HG02798 (cell line): Measurements from ENCODE around the gene LRRC1.

Experiments used
- ATAC-seq: cut with Tn5 transposase; IDR thresholded peaks from one replicate; pipeline ENCODE4 v1.9.1; 2021; ENCODE audit warnings: mild to moderate bottlenecking; ENCODE audit not compliant: unreplicated experiment, poor library complexity

Gene LRRC1

DNA sequence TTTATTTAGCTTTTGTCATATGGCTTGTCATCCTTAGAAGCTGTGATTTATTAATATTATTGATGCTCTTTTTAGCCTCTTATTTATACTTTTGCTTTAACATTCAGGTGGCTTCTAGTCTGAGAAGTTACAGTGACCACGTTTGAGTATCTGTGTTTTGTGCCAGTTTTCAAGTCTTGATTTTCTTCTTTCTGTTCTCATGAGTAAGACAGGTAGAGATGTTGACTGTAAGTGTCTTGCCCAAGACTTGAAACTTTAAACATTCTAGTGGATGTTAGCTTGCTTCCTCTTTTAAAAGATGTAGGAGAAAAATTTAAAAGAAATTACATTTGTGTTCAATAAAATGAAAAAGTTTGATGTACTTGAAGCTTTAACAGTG is 122.6 kb downstream of the LRRC1 start:
- ATAC-seq = peak; percentile 62

DNA sequence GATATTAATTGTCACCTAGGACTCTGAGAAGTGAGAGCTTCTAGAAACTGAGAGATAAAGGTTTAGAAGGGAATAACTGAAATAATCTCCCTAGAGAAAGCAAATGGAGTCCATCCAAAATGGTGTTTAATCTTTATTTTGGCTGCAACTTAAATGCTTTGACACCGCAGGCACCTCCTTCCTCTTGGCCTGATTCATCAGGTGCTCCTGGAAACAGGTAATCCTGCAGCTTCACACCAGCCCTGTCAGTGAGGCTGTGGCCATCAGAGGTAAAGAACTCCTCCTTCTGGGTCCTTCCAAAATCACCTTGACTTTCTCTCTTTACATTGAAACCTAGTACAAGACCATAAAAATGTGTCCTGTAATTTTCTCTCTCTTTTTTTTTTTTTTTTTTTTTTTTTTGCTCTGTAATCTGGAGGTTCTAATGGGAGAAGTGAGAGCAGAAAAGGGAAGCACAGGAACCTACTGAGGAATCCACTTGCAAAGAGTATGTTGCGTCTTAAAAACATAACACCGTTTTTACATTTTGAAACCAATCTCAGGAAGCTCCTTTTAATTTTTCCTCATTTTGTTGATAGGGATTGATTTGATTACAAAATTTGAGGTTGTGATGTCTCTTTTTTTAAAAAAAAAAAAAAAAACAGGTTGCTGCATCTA is 124.2 kb downstream of the LRRC1 start:
- ATAC-seq = no peak

- ATAC-seq = no peak
Observed at GRCh38 chr6:53919881-53920360, 125.1 kb downstream of the LRRC1 start.

GRCh38 chr6:53920881-53921280 is 126.1 kb downstream of the LRRC1 start:
- no peak for ATAC-seq

GRCh38 chr6:53921639-53922038 is 126.8 kb downstream of the LRRC1 start:
- ATAC-seq = no peak

DNA sequence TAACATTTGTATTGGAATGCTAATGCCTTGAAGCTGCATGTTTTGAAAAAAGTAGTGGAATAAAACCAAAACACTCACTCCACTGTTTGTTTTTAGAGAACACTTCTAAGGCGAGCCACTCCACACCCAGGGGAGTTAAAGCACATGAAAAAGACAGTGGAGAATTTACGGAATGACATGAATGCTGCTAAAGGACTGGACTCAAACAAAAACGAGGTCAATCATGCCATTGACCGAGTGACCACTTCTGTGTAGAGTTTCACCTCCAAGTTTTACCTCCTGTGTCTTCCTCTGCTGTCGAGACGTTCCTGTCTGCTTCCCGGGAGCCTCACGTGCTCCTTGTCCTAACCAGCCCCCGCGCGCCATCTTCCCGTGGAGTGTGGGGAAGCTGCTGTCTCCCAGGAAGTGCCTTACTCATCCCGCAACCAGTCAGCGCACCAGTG is 127.8 kb downstream of the LRRC1 start:
- ATAC-seq = no peak

DNA sequence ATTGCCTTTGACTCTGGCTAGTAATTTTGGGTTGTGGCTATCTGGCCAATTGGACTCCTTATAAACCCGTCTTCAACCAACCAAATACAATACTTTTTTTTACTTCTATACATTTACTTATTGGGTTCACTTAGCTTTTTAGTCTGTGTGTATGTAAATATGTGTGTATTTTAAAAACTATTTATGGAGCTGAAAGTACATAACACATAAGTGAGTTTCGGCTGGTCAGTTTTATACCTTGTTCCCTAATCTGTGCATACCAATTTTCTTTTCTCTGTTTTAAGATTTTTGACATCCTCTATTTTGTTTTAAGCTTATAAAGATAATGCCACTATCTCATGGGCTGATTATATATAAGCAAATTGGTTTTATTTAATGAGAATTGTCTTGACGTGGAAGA is 129.5 kb downstream of the LRRC1 start:
- peak; percentile 72 for ATAC-seq

- no peak for ATAC-seq
Observed at GRCh38 chr6:53924821-53925422, 130.1 kb downstream of the LRRC1 start.

GRCh38 chr6:53925891-53926290 is 131.1 kb downstream of the LRRC1 start:
- ATAC-seq = no peak

DNA sequence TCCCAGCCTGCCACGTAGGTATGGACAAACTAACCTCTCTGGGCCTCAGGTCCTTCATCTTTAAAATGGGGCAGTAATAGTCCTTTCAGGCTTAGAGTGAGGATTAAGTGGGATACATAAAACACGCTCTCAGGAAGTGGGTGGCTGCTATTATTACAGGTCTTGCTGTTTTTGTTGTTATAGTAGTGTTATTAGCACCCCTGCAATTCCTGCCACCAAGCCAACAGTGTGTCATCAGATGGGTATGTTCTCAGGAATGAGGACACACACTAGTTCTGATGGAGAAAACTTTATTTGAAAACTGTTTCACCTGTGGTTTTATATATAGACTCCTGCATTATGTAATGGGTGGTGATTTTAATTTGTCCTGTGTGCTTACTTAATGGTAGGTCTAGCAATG is 131.7 kb downstream of the LRRC1 start:
- ATAC-seq = no peak

GRCh38 chr6:53928641-53929040 is 133.8 kb downstream of the LRRC1 start:
- ATAC-seq = no peak

GRCh38 chr6:53929041-53929820 is 134.4 kb downstream of the LRRC1 start:
- no peak for ATAC-seq

- no peak for ATAC-seq
Observed at GRCh38 chr6:53929821-53930120, 135.0 kb downstream of the LRRC1 start.

DNA sequence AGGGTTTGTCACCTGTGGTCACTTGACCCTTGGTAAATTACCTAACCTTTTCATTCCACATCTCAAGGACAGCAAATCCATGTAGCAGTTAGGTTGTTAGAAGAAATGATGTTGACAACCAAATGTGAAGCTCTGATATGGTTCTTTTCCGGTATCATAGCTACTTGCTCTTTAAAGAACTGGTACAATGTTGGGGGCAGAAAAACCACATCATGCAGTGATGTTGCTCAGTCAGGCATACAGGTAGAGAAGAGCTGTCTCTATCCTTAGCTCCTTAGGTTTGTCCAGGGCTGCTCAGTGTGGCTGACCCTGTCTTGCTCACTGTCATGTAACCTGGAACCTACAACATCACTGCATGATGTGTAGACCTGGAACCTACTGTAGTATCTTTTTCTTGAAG is 135.5 kb downstream of the LRRC1 start:
- ATAC-seq = no peak

- ATAC-seq = no peak
Observed at GRCh38 chr6:53931086-53931485, 136.3 kb downstream of the LRRC1 start.

GRCh38 chr6:53932516-53932915 is 137.7 kb downstream of the LRRC1 start:
- no peak for ATAC-seq

DNA sequence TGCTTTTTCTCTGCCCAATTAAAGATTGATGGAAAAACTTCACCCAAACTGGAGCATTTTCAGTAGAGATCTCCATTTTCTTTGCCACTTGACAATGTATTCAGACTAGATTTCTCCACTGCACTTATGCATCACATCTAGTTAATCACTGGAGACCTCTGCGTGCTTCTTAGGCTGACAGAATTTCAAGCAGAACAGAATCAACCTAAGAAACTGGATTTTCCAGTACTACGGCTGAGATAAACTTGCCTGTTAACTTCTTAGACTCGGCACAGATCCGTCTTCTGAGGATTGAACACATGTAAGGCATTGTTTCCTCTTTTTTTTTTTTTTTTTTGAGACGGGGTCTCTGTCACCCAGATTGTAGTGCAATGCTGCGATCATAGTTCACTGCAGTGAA is 139.2 kb downstream of the LRRC1 start:
- no peak for ATAC-seq

DNA sequence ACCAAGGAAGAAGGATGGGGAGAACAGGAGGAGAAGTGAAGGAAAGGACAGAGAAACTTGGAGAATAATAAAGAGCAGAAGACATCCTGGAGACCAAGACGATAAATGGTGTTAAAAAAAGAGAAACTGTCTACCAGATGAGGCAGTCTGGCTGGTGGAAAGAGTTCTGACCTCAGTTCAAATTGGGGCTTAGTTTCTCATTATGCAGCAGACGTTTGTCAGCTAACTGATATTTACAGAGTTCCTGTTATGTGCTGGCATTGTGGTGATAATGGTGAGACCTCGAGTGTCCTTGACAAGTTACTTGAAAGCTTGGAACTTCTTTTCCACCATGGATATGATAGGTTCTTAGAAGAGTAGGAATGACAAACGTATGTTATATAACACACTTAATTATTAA is 142.7 kb downstream of the LRRC1 start:
- ATAC-seq = no peak

DNA sequence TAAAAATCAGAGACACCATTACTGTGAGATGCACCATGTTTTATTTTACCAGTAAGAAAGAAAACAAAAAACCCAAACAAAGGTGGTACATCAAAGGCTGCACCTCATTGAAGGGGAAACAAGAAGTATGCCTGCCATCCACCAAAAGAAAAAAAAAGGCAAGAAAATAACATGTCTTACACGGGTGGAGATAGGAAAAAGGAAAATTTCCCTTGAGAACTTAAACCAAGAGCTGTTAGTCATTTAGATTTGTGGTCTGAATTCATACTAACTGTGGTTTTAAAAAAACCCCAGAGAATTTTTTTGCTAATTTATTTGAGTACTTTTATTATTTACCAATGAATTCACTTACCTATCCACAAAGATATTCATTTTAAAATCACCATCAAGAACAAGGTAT is 144.0 kb downstream of the LRRC1 start:
- ATAC-seq = peak; percentile 39

GRCh38 chr6:53939830-53940229 is 145.0 kb downstream of the LRRC1 start:
- ATAC-seq = no peak

- ATAC-seq = no peak
Observed at GRCh38 chr6:53943395-53943794, 148.6 kb downstream of the LRRC1 start.

GRCh38 chr6:53944091-53944490 is 149.3 kb downstream of the LRRC1 start:
- no peak for ATAC-seq
